ENCODE results near the gene PKMYT1. TPM values are rescaled to one million over a fixed set of nuclear protein-coding genes. Genes with fewer than 3 reads are reported as not detected.

Gene PKMYT1
- 147 TPM for polyA plus RNA-seq (2012; ENCODE audit: insufficient read depth, insufficient read length)

DNA sequence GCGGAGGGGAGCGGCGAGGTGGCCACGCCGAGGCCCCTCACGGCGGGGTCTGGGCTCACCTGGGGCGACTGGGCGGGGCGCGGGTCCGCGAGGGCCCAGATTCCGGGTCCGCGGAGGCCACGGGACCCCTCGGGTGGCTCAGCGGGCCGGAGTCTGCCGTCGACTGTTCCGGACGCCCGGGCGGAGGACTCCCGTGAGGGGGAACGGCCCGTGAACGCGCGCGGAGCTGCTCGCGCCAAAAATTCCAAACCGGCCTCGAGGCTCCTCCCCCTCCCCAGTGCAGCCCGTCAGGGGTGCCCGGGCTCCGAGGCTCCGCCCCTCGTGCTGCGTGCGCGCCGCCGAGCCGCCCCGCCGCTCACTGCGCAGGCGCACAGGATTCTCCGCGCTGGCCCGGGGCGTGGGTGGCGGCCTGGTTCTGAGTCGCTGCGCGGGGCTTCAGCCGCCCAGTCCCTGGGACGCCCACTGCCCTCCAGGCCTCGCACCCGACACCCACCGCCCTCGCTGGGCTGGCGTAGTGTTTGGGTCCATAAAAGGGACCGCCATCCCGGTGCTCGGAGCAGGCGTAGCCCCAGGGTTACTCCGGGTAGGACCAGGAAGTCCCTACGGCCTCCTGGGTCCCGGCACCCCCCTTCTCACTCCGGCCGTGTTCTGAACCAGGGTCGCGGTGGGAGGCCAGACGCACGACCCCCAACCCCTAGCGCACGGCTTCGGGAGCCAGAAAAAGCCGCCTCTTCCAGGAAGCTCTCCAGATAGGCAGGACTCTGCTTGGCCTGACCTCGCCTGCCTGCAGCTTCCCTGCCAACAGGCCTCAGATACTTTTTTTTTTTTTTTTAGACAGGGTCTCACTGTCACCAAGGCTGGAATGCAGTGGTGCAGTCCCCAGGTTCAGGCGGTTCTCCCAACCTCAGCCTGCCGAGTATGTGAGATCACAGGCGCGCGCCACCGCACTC lies at the start of gene PKMYT1:
PKMYT1 (minus strand) TSS at position 220 of the 950 bp plus-strand sequence. CDS start 789 bp downstream, outside the sequence.
- peak; percentile 76 for DNase-seq (ENCODE audit: low read depth, low spot score)
- H3K4me3 ChIP-seq (ENCODE audit: low read length): peak within 1 kb of the TSS; percentile 82

- H3K4me3 ChIP-seq (ENCODE audit: low read length): no peak overlapping the region
- no peak for DNase-seq (ENCODE audit: low read depth, low spot score)
These were observed 49.4 kb upstream of the PKMYT1 start for GRCh38 chr16:3029491-3030221.

DNA sequence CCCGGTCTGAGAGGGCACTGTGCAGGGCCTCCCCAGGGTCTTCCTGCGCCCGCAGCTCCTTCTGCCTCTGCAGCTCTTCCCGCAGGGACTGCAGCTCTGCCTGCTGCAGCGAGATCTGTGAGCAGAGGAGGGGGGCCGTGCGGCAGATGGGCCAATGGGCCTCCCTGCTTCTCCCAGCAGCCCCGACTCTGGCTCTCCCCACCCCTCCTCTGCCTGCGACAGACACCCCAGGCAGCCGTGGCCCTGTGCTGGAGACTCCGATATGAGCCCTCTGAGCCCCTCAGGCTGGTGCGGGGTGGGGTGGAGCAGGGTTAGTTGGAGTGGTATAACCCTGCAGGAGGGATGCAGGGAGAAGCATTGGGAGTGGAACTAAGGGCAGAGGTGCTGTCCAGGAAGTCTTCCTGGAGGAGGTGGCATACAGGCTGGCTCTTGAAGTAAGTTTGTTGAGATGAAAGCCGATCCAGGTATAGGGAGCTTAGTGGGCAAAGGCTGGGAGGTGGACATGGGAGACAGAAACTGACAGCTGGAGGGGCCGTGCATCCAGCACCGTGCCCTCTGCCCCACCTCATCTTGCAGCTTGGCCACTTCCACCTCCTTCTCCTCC lies 48.6 kb upstream of the PKMYT1 start:
- no peak overlapping the region for H3K4me3 ChIP-seq (ENCODE audit: low read length)
- DNase-seq (ENCODE audit: low read depth, low spot score): no peak

DNA sequence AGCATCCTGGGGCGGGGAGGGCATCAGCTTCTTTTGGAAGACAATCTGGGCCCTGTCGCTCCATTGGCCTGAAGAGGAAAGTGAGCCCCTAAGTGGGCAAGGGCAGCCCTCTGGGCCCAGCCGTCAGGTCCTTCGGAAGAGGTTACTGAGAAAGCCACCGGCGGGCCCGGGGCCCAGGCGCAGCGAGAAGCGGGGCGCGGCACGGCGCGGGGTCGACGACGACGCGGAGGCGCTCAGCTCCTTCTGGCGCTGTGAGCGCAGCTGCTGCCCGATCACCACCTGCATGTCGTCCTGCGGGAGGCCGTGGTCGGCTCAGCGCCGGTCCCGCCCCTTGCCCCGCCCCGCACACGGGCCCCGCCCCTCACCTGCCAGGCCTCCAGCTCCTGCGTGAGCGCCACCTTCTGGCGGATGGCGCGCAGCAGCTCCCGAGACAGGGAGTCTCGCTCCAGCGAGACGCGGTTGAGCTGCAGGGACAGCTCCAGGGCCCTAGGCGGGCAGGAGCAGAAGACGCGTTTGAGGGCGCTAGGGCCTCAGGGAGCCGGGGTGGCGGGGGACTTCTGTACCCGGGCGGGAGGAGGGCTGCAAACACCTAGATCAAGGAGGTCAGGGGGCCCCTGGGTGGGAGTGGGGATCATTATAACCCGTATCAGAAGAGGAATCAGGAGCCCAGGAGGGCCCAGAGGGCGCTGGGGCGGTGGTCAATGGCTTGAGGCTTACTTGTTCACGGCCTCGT lies 47.9 kb upstream of the PKMYT1 start:
- H3K4me3 ChIP-seq (ENCODE audit: low read length): no peak overlapping the region
- DNase-seq (ENCODE audit: low read depth, low spot score): peak; percentile 77

DNA sequence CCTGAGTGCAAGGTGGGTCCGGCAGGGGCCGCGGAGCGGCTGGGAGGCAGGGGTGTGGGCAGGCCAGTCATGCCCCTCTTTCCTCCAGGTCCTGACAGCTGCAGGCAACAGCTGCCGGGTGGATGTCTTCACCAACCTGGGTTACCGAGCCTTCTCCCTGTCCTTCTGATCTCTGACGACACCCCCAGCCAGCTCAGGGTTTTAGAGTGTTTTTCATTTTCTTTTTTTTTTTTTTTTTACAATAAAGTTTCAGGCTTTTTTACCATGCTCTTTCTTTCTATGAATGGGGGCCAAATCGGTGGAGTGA lies 47.2 kb upstream of the PKMYT1 start:
- no peak for DNase-seq (ENCODE audit: low read depth, low spot score)
- no peak overlapping the region for H3K4me3 ChIP-seq (ENCODE audit: low read length)

DNA sequence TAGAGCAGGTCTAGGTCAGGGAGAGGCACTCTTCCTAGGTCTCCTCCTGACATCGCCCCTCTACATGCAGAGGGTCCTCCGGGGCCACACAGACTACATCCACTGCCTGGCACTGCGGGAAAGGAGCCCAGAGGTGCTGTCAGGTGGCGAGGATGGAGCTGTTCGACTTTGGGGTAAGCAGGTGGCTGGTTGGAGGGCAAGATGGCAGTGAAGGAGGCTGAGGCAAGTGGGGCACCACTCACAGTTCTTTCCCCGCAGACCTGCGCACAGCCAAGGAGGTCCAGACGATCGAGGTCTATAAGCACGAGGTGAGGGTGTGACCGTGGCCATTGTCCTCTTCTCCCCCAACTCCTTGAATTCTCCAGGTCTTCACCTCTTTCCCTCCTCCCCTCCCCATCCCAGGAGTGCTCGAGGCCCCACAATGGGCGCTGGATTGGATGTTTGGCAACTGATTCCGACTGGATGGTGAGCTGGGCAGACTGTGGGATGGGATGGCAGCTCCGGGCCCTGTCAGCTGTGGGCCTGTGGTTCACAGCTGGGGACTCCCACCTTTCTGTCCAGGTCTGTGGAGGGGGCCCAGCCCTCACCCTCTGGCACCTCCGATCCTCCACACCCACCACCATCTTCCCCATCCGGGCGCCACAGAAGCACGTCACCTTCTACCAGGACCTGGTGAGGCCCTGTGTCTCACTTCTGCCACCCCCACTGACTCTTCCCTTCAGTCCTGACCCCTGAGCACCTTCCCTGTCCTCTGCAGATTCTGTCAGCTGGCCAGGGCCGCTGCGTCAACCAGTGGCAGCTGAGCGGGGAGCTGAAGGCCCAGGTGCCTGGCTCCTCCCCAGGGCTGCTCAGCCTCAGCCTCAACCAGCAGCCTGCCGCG lies 46.6 kb upstream of the PKMYT1 start:
- no peak for DNase-seq (ENCODE audit: low read depth, low spot score)
- H3K4me3 ChIP-seq (ENCODE audit: low read length): no peak overlapping the region

GRCh38 chr16:3026003-3026378 lies 45.7 kb upstream of the PKMYT1 start:
- no peak overlapping the region for H3K4me3 ChIP-seq (ENCODE audit: low read length)
- no peak for DNase-seq (ENCODE audit: low read depth, low spot score)

- H3K4me3 ChIP-seq (ENCODE audit: low read length): no peak overlapping the region
These were observed 45.1 kb upstream of the PKMYT1 start for GRCh38 chr16:3025032-3026002.

GRCh38 chr16:3023669-3024478 lies 43.6 kb upstream of the PKMYT1 start, which contains the start of the genes HCFC1R1 and THOC6:
Gene HCFC1R1, minus strand, starts transcription at chr16:3023942. Its CDS starts 1 bp downstream, at chr16:3023941.
Gene THOC6, plus strand, starts transcription at chr16:3024035. Its CDS starts 292 bp downstream, at chr16:3024327.
- peak within 1 kb of the TSS; percentile 72 for H3K4me3 ChIP-seq (ENCODE audit: low read length)
- DNase-seq (ENCODE audit: low read depth, low spot score): peak; percentile 98

More at GRCh38 chr16:3025032-3026002, 45.1 kb upstream of the PKMYT1 start:
- no peak for DNase-seq (ENCODE audit: low read depth, low spot score)

DNA sequence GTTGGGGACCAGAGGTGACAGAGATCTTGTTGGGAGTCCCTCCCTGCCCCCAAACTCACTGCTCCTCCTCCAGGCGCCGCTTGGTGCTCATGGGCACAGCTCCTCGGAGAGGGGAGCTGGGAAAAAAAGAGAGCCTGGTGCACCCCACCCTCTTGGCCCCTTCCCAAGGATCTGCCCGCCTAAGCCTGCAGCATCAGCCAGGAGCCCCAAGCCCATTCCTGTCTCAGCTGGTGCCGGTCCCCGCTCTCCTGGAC lies 43.1 kb upstream of the PKMYT1 start:
- no peak for DNase-seq (ENCODE audit: low read depth, low spot score)
- H3K4me3 ChIP-seq (ENCODE audit: low read length): peak overlapping the region; percentile 72

GRCh38 chr16:3022684-3023414 lies 42.6 kb upstream of the PKMYT1 start:
- peak overlapping the region; percentile 72 for H3K4me3 ChIP-seq (ENCODE audit: low read length)
- DNase-seq (ENCODE audit: low read depth, low spot score): no peak

- no peak for DNase-seq (ENCODE audit: low read depth, low spot score)
- no peak overlapping the region for H3K4me3 ChIP-seq (ENCODE audit: low read length)
These were observed 42.0 kb upstream of the PKMYT1 start for GRCh38 chr16:3022208-3022683.

DNA sequence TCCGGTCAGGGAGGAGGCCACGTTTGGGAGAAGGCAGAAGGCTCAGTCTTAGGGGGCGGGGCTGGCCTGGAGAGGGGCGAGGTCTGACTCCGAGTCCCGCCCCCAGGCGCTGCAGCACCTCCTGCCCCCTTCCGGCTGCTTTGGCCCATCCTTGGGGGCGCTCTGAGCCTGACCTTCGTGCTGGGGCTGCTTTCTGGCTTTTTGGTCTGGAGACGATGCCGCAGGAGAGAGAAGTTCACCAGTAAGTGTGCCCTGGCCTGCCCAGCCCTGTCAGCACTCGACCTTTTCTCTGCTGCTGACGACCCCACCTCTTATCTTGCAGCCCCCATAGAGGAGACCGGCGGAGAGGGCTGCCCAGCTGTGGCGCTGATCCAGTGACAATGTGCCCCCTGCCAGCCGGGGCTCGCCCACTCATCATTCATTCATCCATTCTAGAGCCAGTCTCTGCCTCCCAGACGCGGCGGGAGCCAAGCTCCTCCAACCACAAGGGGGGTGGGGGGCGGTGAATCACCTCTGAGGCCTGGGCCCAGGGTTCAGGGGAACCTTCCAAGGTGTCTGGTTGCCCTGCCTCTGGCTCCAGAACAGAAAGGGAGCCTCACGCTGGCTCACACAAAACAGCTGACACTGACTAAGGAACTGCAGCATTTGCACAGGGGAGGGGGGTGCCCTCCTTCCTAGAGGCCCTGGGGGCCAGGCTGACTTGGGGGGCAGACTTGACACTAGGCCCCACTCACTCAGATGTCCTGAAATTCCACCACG lies 41.4 kb upstream of the PKMYT1 start:
- no peak for DNase-seq (ENCODE audit: low read depth, low spot score)
- H3K4me3 ChIP-seq (ENCODE audit: low read length): no peak overlapping the region

GRCh38 chr16:3020604-3021448 lies 40.6 kb upstream of the PKMYT1 start:
- no peak for DNase-seq (ENCODE audit: low read depth, low spot score)
- peak overlapping the region; percentile 63 for H3K4me3 ChIP-seq (ENCODE audit: low read length)
